Gastroesophageal sphincter (tissue), 4 donors: ENCODE data around the gene GOLGA6L10. TPM values are rescaled to one million over a fixed set of nuclear protein-coding genes. Genes with fewer than 3 reads are reported as not detected.
"Not testable (repeated sequence)": the region's sequence is repeated elsewhere in the genome, so short reads cannot be mapped to it uniquely, and the experiment has no call there.

Source experiments
- ATAC-seq: fragments of 150-250 bp; one replicate; pipeline ENCODE4 v1.9.1; 2016; ENCODE audit warnings: mild to moderate bottlenecking, moderate library complexity
- H3K27ac ChIP-seq, 4 donors: fragments of 200-600 bp; sonication (generic) in 3 of 4; 1 replicate in 3 of 4; 2 replicates in 1 of 4; pipeline ENCODE4 v1.5.1; 2016 to 2019
- H3K27me3 ChIP-seq: fragments of 200-600 bp; sonication (generic); one replicate; pipeline ENCODE4 v1.5.1; 2019
- H3K36me3 ChIP-seq, 2 donors: fragments of 200-600 bp; sonication (generic); one replicate each; pipeline ENCODE4 v1.5.1; 2019; ENCODE audit warnings: control low read depth in 1 of 2
- H3K4me1 ChIP-seq, 3 donors: fragments of 200-600 bp; sonication (generic); 1 replicate in 2 of 3; 2 replicates in 1 of 3; pipeline ENCODE4 v1.5.1; 2016 to 2019; ENCODE audit warnings: control low read depth in 2 of 3
- H3K4me3 ChIP-seq, 2 donors: fragments of 200-600 bp; sonication (generic); one replicate each; pipeline ENCODE4 v1.5.1; 2019; ENCODE audit warnings: mild to moderate bottlenecking in 1 of 2, moderate library complexity in 1 of 2
- H3K9me3 ChIP-seq, 3 donors: fragments of 200-600 bp; sonication (generic); one replicate each; pipeline ENCODE4 v1.5.1; 2017 to 2019; ENCODE audit warnings: control low read depth in 2 of 3
- WGBS, 2 donors: methylation state at CpG; one replicate each; pipeline ENCODE4 v1.1.5; 2018; ENCODE audit warnings: low coverage in 1 of 2; 5-methylcytosine and 5-hydroxymethylcytosine counted together
- total RNA-seq, 4 donors: library from RNA; depleted of rRNA; stranded (reverse); fragments of >200 nt; gene quantifications; one replicate each; pipeline ENCODE4 v1.1.0, GENCODE V29; 2016

Gene GOLGA6L10
- total RNA-seq, 4 donors from 2014 or later: 0.15 to 1.2 (median 0.87) TPM

DNA sequence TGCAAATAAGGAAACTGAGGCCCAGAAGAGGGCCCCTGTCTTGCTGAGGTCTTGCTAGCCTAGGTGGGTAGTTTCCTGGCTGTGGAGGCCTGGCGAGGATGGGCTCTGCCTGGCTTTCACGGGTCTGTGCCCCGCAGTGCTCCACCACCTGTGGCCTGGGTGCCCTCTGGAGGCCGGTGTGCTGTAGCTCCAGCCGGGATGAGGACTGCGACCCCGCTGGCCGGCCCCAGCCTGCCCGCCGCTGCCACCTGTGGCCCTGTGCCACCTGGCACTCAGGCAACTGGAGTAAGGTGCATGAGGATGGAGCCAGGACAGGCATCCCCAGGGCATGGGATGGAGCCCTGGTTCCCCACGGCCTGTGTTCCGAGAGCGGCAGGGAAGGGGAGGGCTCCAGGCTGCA, 20.2 kb downstream of the GOLGA6L10 start:
- H3K4me3 ChIP-seq, ATAC-seq, H3K36me3 ChIP-seq, H3K27ac ChIP-seq, H3K27me3 ChIP-seq, H3K9me3 ChIP-seq: not testable (repeated sequence)
- H3K4me1 ChIP-seq: peaks cover 0 to 11% (median 0%) of the 10 kb centered on the region in 3 donors
- WGBS, 2 donors: no CpG with 5 or more reads among the region's 13 CpGs

- H3K27ac ChIP-seq, H3K36me3 ChIP-seq, H3K9me3 ChIP-seq, H3K4me3 ChIP-seq, H3K4me1 ChIP-seq, H3K27me3 ChIP-seq, ATAC-seq: not testable (repeated sequence)
- WGBS, 2 donors: no CpG with 5 or more reads among the region's 10 CpGs
These were observed 21.9 kb downstream of the GOLGA6L10 start for GRCh38 chr15:82327372-82327771.

DNA sequence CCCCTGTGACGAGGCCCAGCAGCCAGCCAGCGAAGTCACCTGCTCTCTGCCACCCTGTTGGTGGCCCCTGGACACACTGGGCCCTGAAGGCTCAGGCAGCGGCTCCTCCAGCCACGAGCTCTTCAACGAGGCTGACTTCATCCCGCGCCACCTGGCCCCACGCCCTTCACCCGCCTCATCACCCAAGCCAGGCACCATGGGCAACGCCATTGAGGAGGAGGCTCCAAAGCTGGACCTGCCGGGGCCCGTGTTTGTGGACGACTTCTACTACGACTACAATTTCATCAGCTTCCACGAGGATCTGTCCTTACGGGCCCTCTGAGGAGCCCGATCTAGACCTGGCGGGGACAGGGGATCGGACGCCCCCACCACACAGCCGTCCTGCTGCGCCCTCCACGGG, 22.4 kb downstream of the GOLGA6L10 start:
- H3K27me3 ChIP-seq, H3K36me3 ChIP-seq, H3K4me3 ChIP-seq, ATAC-seq, H3K27ac ChIP-seq, H3K9me3 ChIP-seq, H3K4me1 ChIP-seq: not testable (repeated sequence)
- WGBS, 2 donors: no CpG with 5 or more reads among the region's 23 CpGs

DNA sequence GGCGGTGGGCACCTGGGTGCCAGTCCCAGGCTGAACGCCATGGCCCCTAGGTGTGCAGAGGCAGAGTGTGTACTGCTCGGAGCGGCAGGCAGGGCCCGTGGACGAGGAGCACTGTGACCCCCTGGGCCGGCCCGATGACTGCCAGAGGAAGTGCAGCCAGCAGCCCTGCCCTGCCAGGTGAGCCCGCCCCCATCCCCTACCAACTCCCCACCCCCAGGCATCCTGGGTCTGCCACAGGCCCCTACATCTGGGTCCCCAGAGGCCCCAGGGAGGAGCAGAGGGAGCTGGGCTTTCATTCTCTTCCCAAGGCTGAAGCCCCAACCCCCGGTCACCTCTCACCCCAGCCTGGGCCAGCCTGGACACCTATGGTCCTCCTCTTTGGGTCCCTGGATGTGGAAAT, 23.6 kb downstream of the GOLGA6L10 start:
- not testable (repeated sequence) for H3K27me3 ChIP-seq, H3K4me1 ChIP-seq, H3K36me3 ChIP-seq, H3K27ac ChIP-seq, H3K4me3 ChIP-seq, ATAC-seq, H3K9me3 ChIP-seq
- WGBS, 2 donors: no CpG with 5 or more reads among the region's 10 CpGs

- not testable (repeated sequence) for H3K4me3 ChIP-seq, H3K27me3 ChIP-seq, H3K36me3 ChIP-seq, ATAC-seq, H3K4me1 ChIP-seq, H3K9me3 ChIP-seq, H3K27ac ChIP-seq
- 80% methylated on average over 1 of the region's 6 CpGs; no CpG with 5 or more reads in 1 of the 2 donors for WGBS, 2 donors
These were observed 24.4 kb downstream of the GOLGA6L10 start for GRCh38 chr15:82324831-82325230.

DNA sequence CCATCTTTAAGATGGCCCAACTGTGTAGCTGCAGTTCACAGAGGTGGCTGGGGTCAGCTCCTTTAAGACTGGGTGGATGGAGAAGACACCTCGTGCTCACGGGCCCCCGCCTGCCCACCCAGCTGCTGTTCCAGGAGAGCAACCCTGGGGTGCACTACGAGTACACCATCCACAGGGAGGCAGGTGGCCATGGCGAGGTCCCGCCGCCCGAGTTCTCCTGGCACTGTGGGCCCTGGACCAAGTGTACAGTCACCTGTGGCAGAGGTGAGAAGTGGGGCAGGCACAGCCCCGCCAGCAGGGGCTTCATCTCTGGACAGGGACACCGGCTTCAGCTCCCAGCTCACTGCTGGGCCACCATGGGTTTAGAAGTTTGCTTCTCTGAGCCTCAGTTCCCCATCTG, 26.8 kb downstream of the GOLGA6L10 start:
- not testable (repeated sequence) for H3K9me3 ChIP-seq, ATAC-seq, H3K4me1 ChIP-seq, H3K27ac ChIP-seq, H3K4me3 ChIP-seq, H3K27me3 ChIP-seq, H3K36me3 ChIP-seq
- WGBS, 2 donors: no CpG with 5 or more reads among the region's 10 CpGs

DNA sequence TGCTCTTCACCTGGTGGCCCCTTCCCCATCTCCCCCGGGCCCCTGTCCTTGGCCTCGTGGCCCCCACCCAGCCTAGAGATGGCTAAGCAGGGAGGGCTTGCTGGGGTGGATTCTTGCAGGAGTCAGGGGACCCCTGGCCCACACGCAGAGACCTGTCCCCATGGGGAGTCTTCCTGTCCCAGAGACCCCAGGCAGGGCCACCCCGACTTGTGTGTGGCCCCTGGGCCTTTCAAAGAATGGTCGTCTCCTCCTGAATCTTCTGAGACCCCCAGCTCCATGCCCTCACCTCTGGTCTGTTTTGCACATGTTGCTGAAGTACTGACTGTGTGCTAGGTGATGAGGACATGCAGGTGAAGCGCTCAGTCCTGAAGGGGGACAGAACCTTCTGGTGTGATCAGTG, 28.4 kb downstream of the GOLGA6L10 start:
- not testable (repeated sequence) for H3K27ac ChIP-seq, H3K9me3 ChIP-seq, H3K36me3 ChIP-seq, H3K4me1 ChIP-seq, ATAC-seq, H3K27me3 ChIP-seq, H3K4me3 ChIP-seq
- WGBS, 2 donors: 60% methylated on average over 2 of the region's 6 CpGs; no CpG with 5 or more reads in 1 of the 2 donors

DNA sequence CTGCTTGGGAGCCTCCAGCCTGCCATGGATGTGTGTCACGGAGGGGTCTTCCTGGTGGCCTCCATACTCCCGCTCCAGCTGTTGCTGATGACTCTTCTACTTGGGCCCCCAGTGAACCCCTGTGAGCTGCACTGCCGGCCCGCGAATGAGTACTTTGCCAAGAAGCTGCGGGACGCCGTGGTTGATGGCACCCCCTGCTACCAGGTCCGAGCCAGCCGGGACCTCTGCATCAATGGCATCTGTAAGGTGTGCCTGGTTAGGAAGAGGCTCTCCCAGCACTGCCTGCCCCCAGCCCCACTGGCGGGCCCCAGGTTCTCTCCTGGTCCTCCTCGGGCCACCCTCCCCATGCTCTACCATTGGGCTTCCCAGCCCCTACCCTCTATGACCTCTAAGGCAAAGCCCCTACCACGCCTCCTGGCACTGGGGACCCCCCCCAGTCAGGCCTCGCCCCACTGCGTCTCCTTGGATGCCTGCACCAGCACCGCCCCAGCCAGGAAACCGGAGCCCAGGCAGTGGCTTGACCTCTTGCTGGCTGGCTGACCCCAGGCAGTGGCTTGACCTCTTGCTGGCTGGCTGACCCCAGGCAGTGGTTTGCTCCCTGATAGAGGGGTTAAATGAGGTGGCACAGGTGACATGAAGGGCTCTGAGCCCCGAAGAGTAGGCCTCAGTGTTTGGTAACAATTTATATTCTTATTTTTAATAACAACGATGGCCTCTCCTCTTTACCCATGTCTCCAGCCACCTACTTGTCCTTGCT, 29.6 kb downstream of the GOLGA6L10 start:
- not testable (repeated sequence) for H3K9me3 ChIP-seq, H3K27ac ChIP-seq, H3K27me3 ChIP-seq, H3K4me3 ChIP-seq, H3K36me3 ChIP-seq, H3K4me1 ChIP-seq, ATAC-seq
- WGBS, 2 donors: 50% methylated on average over 2 of the region's 19 CpGs; no CpG with 5 or more reads in 1 of the 2 donors

DNA sequence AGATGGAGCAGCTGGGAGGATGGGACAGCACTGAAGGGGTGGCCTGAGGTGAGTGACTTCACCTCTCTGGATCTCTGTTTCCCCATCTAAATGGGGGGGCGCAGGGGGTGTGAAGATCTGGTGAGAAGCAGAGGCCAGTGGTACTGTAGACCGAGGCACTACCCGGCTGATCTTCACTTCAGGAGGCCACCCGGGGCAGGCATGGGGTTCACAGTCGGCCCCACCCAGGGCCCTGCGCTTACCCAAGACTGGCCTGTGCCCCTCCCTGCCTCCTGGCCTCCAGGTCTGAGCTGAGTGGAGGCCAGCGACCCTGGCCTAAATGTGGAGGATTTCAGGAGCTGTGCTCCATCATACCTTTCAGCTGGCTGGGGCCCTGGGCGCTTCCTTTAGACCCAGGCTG, 31.0 kb downstream of the GOLGA6L10 start:
- H3K27me3 ChIP-seq, H3K36me3 ChIP-seq, ATAC-seq, H3K9me3 ChIP-seq, H3K27ac ChIP-seq, H3K4me3 ChIP-seq, H3K4me1 ChIP-seq: not testable (repeated sequence)
- WGBS, 2 donors: 85% methylated on average over 3 of the region's 8 CpGs; no CpG with 5 or more reads in 1 of the 2 donors

GRCh38 chr15:82317516-82317915, 31.8 kb downstream of the GOLGA6L10 start:
- not testable (repeated sequence) for H3K27me3 ChIP-seq, ATAC-seq, H3K4me3 ChIP-seq, H3K36me3 ChIP-seq, H3K27ac ChIP-seq, H3K9me3 ChIP-seq, H3K4me1 ChIP-seq
- WGBS, 2 donors: no CpG with 5 or more reads among the region's 7 CpGs
